IPS-15b (cell line): ENCODE results near the gene CDKAL1.
"Not testable (repeated sequence)": the region's sequence is repeated elsewhere in the genome, so short reads cannot be mapped to it uniquely, and the experiment has no call there.

Experiments used
- H3K27me3 ChIP-seq: one replicate; pipeline ENCODE4 v1.6.1; 2013; ENCODE audit warnings: low read length; ENCODE audit not compliant: control insufficient read depth, insufficient read depth
- H3K36me3 ChIP-seq: one replicate; pipeline ENCODE4 v1.6.1; 2013; ENCODE audit warnings: low read length; ENCODE audit not compliant: control insufficient read depth, insufficient read depth
- H3K4me1 ChIP-seq: one replicate; pipeline ENCODE4 v1.6.1; 2013; ENCODE audit warnings: mild to moderate bottlenecking, low read length; ENCODE audit not compliant: control insufficient read depth, insufficient read depth
- H3K4me3 ChIP-seq: one replicate; pipeline ENCODE4 v1.5.1; 2013; ENCODE audit warnings: low read depth, low read length
- H3K9ac ChIP-seq: one replicate; pipeline ENCODE4 v1.6.1; 2013; ENCODE audit warnings: low read depth, mild to moderate bottlenecking, low read length
- H3K9me3 ChIP-seq: one replicate; pipeline ENCODE4 v1.6.1; 2013; ENCODE audit warnings: mild to moderate bottlenecking, low read length; ENCODE audit not compliant: control insufficient read depth, insufficient read depth

Gene CDKAL1

GRCh38 chr6:20575704-20576451 is 41.6 kb downstream of the CDKAL1 start:
- peaks cover 4% of the 10 kb centered on the region for H3K4me1 ChIP-seq
- H3K27me3 ChIP-seq: no peaks in the 10 kb centered on the region
- no peak overlapping the region for H3K4me3 ChIP-seq
- H3K9me3 ChIP-seq: no peaks in the 10 kb centered on the region
- no peak overlapping the region for H3K9ac ChIP-seq
- H3K36me3 ChIP-seq: no peaks in the 10 kb centered on the region

- Histone ChIP-seq H3K9me3 (no peaks in the 10 kb centered on the region), H3K9ac (no peak overlapping the region), H3K4me3 (no peak overlapping the region), H3K4me1 (no peaks in the 10 kb centered on the region), H3K27me3 (no peaks in the 10 kb centered on the region), H3K36me3 (no peaks in the 10 kb centered on the region)
Observed at GRCh38 chr6:20577173-20577688, 43.0 kb downstream of the CDKAL1 start.

GRCh38 chr6:20581070-20581469 is 46.8 kb downstream of the CDKAL1 start:
- Histone ChIP-seq H3K4me3 (no peak overlapping the region), H3K9ac (no peak overlapping the region), H3K27me3 (no peaks in the 10 kb centered on the region), H3K4me1 (peaks cover 11% of the 10 kb centered on the region), H3K36me3 (no peaks in the 10 kb centered on the region), H3K9me3 (no peaks in the 10 kb centered on the region)

GRCh38 chr6:20582586-20583443 is 48.6 kb downstream of the CDKAL1 start:
- Histone ChIP-seq H3K9me3 (no peaks in the 10 kb centered on the region), H3K4me1 (peaks cover 11% of the 10 kb centered on the region), H3K4me3 (no peak overlapping the region), H3K27me3 (no peaks in the 10 kb centered on the region), H3K36me3 (no peaks in the 10 kb centered on the region), H3K9ac (no peak overlapping the region)

GRCh38 chr6:20583444-20583800 is 49.2 kb downstream of the CDKAL1 start:
- Histone ChIP-seq H3K4me3 (no peak overlapping the region), H3K4me1 (peaks cover 11% of the 10 kb centered on the region), H3K36me3 (no peaks in the 10 kb centered on the region)

GRCh38 chr6:20584100-20584731 is 50.0 kb downstream of the CDKAL1 start:
- Histone ChIP-seq H3K4me3 (no peak overlapping the region), H3K36me3 (no peaks in the 10 kb centered on the region), H3K4me1 (peaks cover 11% of the 10 kb centered on the region), H3K9me3 (no peaks in the 10 kb centered on the region), H3K9ac (no peak overlapping the region), H3K27me3 (no peaks in the 10 kb centered on the region)

More at GRCh38 chr6:20583444-20583800, 49.2 kb downstream of the CDKAL1 start:
- no peaks in the 10 kb centered on the region for H3K9me3 ChIP-seq
- H3K9ac ChIP-seq: no peak overlapping the region
- no peaks in the 10 kb centered on the region for H3K27me3 ChIP-seq

- Histone ChIP-seq H3K4me1 (no peaks in the 10 kb centered on the region), H3K4me3 (no peak overlapping the region), H3K9ac (no peak overlapping the region), H3K9me3 (no peaks in the 10 kb centered on the region), H3K36me3 (no peaks in the 10 kb centered on the region), H3K27me3 (no peaks in the 10 kb centered on the region)
Observed at GRCh38 chr6:20589266-20589665, 55.0 kb downstream of the CDKAL1 start.

- H3K27me3 ChIP-seq, H3K36me3 ChIP-seq, H3K9me3 ChIP-seq, H3K4me1 ChIP-seq, H3K4me3 ChIP-seq, H3K9ac ChIP-seq: not testable (repeated sequence)
Observed at GRCh38 chr6:20590476-20590875, 56.2 kb downstream of the CDKAL1 start.

- H3K4me3 ChIP-seq, H3K9ac ChIP-seq, H3K4me1 ChIP-seq, H3K9me3 ChIP-seq, H3K36me3 ChIP-seq, H3K27me3 ChIP-seq: not testable (repeated sequence)
Observed at GRCh38 chr6:20594299-20594853, 60.1 kb downstream of the CDKAL1 start.

GRCh38 chr6:20599302-20600051 is 65.2 kb downstream of the CDKAL1 start:
- Histone ChIP-seq H3K4me3 (no peak overlapping the region), H3K9ac (no peak overlapping the region), H3K4me1 (no peaks in the 10 kb centered on the region), H3K27me3 (no peaks in the 10 kb centered on the region), H3K36me3 (peaks cover 5% of the 10 kb centered on the region), H3K9me3 (no peaks in the 10 kb centered on the region)

GRCh38 chr6:20600831-20601230 is 66.6 kb downstream of the CDKAL1 start:
- peaks cover 5% of the 10 kb centered on the region for H3K36me3 ChIP-seq
- H3K9me3 ChIP-seq: no peaks in the 10 kb centered on the region
- H3K27me3 ChIP-seq: no peaks in the 10 kb centered on the region
- H3K4me3 ChIP-seq: no peak overlapping the region
- H3K4me1 ChIP-seq: no peaks in the 10 kb centered on the region
- no peak overlapping the region for H3K9ac ChIP-seq
